GM21390 (cell line): ENCODE data around the gene KLF15.

Source experiments
- ATAC-seq: cut with Tn5 transposase; IDR thresholded peaks from one replicate; pipeline ENCODE4 v1.9.1; 2021; ENCODE audit not compliant: unreplicated experiment

The KLF15 gene

GRCh38 chr3:126322181-126322967 lies 34.8 kb downstream of the KLF15 start:
- no peak for ATAC-seq

- ATAC-seq, result no peak
Observed at GRCh38 chr3:126321490-126321889, 35.7 kb downstream of the KLF15 start.

- ATAC-seq, result no peak
Observed at GRCh38 chr3:126320517-126321293, 36.5 kb downstream of the KLF15 start.

GRCh38 chr3:126319701-126320295 lies 37.4 kb downstream of the KLF15 start:
- no peak for ATAC-seq

- no peak for ATAC-seq
Observed at GRCh38 chr3:126317029-126317996, 39.9 kb downstream of the KLF15 start.

GRCh38 chr3:126316501-126316939 lies 40.7 kb downstream of the KLF15 start:
- ATAC-seq, result no peak

- ATAC-seq, result no peak
Observed at GRCh38 chr3:126316031-126316461, 41.2 kb downstream of the KLF15 start.

- no peak for ATAC-seq
Observed at GRCh38 chr3:126314790-126315658, 42.2 kb downstream of the KLF15 start.

- ATAC-seq, result no peak
Observed at GRCh38 chr3:126314305-126314789, 42.9 kb downstream of the KLF15 start.

GRCh38 chr3:126313580-126314304 lies 43.5 kb downstream of the KLF15 start:
- no peak for ATAC-seq

GRCh38 chr3:126313166-126313565 lies 44.0 kb downstream of the KLF15 start:
- ATAC-seq, result no peak

- no peak for ATAC-seq
Observed at GRCh38 chr3:126312341-126312740, 44.9 kb downstream of the KLF15 start.

GRCh38 chr3:126311338-126311978 lies 45.8 kb downstream of the KLF15 start:
- no peak for ATAC-seq

GRCh38 chr3:126310816-126311215 lies 46.4 kb downstream of the KLF15 start:
- no peak for ATAC-seq

- ATAC-seq, result no peak
Observed at GRCh38 chr3:126309861-126310655, 47.1 kb downstream of the KLF15 start.

GRCh38 chr3:126309165-126309564 lies 48.0 kb downstream of the KLF15 start:
- ATAC-seq, result no peak

- ATAC-seq, result no peak
Observed at GRCh38 chr3:126308394-126309125, 48.6 kb downstream of the KLF15 start.
